Neural cell (in vitro differentiated cells): ENCODE data around the gene RNF212.

Experiments used
- EP300 ChIP-seq: fragments of 450-650 bp; conservative IDR thresholded peaks from 2 replicates; pipeline ENCODE4 v1.6.1; 2014; ENCODE audit warnings: antibody characterized with exemption, mild to moderate bottlenecking, moderate library complexity; ENCODE audit not compliant: poor library complexity, severe bottlenecking
- EZH2 ChIP-seq: fragments of 200-600, 300-800 bp; shearing (Covaris generic), sonication (generic); IDR thresholded peaks from 2 replicates; pipeline ENCODE4 v1.6.1; 2014; ENCODE audit warnings: antibody characterized with exemption, low read length, borderline replicate concordance, mild to moderate bottlenecking; ENCODE audit not compliant: insufficient read depth, poor library complexity, severe bottlenecking
- POLR2AphosphoS5 ChIP-seq: IDR thresholded peaks from 2 replicates; pipeline ENCODE4 v1.6.1; 2012
- RAD21 ChIP-seq: fragments of 450-650 bp; conservative IDR thresholded peaks from 2 replicates; pipeline ENCODE4 v1.6.1; 2014; ENCODE audit warnings: antibody characterized with exemption, mild to moderate bottlenecking, moderate library complexity
- TF ChIP-seq, protein P1 (sequence below): fragments of 450-650 bp; IDR thresholded peaks from 2 replicates; pipeline ENCODE4 v1.5.1; 2014; ENCODE audit warnings: antibody characterized with exemption, mild to moderate bottlenecking, moderate library complexity; ENCODE audit not compliant: poor library complexity, severe bottlenecking
- TF ChIP-seq, protein P2 (sequence below): IDR thresholded peaks from 2 replicates; pipeline ENCODE4 v1.6.1; 2012; ENCODE audit warnings: borderline replicate concordance

DNA sequence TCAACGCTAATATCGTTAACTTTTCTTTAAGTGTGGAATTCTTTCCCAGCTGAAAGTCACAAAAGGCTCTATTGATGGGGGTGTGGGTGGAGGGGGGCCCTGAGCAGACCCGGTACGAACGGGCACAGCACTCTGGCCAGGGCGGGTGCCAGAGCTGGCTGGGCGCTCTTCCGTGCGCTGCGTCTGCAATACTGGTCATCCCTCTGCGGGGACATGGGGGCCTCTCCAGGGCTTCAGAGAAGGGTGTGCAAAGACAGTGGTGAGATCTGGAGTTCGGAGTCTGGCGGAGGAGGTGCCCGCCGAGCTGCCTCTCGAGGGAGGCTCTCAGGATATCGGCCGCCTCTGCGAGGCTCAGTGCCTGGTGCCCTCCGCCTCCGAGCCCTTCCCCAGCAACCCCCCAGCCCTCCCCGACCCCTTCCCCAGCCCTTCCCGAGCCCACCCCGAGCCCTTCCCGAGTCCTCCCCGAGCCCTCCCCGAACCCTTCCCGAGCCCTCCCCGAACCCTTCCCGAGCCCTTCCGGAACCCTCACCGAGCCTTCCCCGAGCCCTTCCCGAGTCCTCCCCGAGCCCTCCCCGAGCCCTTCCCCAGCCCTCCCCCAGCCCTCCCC lies 67.7 kb downstream of the RNF212 start:
- no peak for TF ChIP-seq EZH2
- TF ChIP-seq, protein P1, sequence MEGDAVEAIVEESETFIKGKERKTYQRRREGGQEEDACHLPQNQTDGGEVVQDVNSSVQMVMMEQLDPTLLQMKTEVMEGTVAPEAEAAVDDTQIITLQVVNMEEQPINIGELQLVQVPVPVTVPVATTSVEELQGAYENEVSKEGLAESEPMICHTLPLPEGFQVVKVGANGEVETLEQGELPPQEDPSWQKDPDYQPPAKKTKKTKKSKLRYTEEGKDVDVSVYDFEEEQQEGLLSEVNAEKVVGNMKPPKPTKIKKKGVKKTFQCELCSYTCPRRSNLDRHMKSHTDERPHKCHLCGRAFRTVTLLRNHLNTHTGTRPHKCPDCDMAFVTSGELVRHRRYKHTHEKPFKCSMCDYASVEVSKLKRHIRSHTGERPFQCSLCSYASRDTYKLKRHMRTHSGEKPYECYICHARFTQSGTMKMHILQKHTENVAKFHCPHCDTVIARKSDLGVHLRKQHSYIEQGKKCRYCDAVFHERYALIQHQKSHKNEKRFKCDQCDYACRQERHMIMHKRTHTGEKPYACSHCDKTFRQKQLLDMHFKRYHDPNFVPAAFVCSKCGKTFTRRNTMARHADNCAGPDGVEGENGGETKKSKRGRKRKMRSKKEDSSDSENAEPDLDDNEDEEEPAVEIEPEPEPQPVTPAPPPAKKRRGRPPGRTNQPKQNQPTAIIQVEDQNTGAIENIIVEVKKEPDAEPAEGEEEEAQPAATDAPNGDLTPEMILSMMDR, result no peak
- no peak for TF ChIP-seq POLR2AphosphoS5
- no peak for TF ChIP-seq RAD21
- TF ChIP-seq, protein P2, sequence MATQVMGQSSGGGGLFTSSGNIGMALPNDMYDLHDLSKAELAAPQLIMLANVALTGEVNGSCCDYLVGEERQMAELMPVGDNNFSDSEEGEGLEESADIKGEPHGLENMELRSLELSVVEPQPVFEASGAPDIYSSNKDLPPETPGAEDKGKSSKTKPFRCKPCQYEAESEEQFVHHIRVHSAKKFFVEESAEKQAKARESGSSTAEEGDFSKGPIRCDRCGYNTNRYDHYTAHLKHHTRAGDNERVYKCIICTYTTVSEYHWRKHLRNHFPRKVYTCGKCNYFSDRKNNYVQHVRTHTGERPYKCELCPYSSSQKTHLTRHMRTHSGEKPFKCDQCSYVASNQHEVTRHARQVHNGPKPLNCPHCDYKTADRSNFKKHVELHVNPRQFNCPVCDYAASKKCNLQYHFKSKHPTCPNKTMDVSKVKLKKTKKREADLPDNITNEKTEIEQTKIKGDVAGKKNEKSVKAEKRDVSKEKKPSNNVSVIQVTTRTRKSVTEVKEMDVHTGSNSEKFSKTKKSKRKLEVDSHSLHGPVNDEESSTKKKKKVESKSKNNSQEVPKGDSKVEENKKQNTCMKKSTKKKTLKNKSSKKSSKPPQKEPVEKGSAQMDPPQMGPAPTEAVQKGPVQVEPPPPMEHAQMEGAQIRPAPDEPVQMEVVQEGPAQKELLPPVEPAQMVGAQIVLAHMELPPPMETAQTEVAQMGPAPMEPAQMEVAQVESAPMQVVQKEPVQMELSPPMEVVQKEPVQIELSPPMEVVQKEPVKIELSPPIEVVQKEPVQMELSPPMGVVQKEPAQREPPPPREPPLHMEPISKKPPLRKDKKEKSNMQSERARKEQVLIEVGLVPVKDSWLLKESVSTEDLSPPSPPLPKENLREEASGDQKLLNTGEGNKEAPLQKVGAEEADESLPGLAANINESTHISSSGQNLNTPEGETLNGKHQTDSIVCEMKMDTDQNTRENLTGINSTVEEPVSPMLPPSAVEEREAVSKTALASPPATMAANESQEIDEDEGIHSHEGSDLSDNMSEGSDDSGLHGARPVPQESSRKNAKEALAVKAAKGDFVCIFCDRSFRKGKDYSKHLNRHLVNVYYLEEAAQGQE, result no peak
- TF ChIP-seq EP300, result no peak
